ENCODE results near the gene ATRAID.
A peak's percentile ranks its signal among the peaks of the same experiment; 100 is the strongest.
"Not testable (repeated sequence)": the region's sequence is repeated elsewhere in the genome, so short reads cannot be mapped to it uniquely, and the experiment has no call there.

Gene ATRAID

GRCh38 chr2:27211943-27212625, at the start of gene ATRAID, which contains the start of gene SLC5A6:
TSS of gene ATRAID (plus strand) at chr2:27212041. CDS start at chr2:27212369, 328 bp downstream.
TSS of gene SLC5A6 (minus strand) at chr2:27212268. CDS start at chr2:27207650, 4,618 bp downstream.
- DNase-seq = peak; percentile 88 to 91

- no peak for DNase-seq
Observed at GRCh38 chr2:27162151-27163121, 49.4 kb upstream of the ATRAID start.

- DNase-seq = no peak
Observed at GRCh38 chr2:27164960-27165763, 46.7 kb upstream of the ATRAID start.

- no peak for DNase-seq
Observed at GRCh38 chr2:27170581-27171337, 41.1 kb upstream of the ATRAID start.

GRCh38 chr2:27171351-27171848, 40.4 kb upstream of the ATRAID start:
- DNase-seq = no peak

GRCh38 chr2:27174638-27175037, 37.2 kb upstream of the ATRAID start:
- DNase-seq = no peak

GRCh38 chr2:27175330-27175729, 36.5 kb upstream of the ATRAID start:
- DNase-seq = no peak

- not testable (repeated sequence) for DNase-seq
Observed at GRCh38 chr2:27175781-27176180, 36.1 kb upstream of the ATRAID start.

- no peak for DNase-seq
Observed at GRCh38 chr2:27177441-27178351, 34.1 kb upstream of the ATRAID start.

GRCh38 chr2:27178469-27178868, 33.4 kb upstream of the ATRAID start:
- DNase-seq = no peak

GRCh38 chr2:27179344-27180000, 32.4 kb upstream of the ATRAID start:
- DNase-seq = no peak

GRCh38 chr2:27182346-27182745, 29.5 kb upstream of the ATRAID start:
- DNase-seq = no peak

GRCh38 chr2:27184115-27184514, 27.7 kb upstream of the ATRAID start:
- no peak for DNase-seq

GRCh38 chr2:27185331-27186026, 26.4 kb upstream of the ATRAID start:
- no peak for DNase-seq

- no peak for DNase-seq
Observed at GRCh38 chr2:27186613-27187345, 25.1 kb upstream of the ATRAID start.

GRCh38 chr2:27189989-27190388, 21.9 kb upstream of the ATRAID start:
- no peak for DNase-seq

- DNase-seq = peak in 1 of 2 donors; percentile 21
Observed at GRCh38 chr2:27191070-27191829, 20.6 kb upstream of the ATRAID start.

All from stimulated activated CD4-positive, alpha-beta T cell treated with anti-CD3 and anti-CD28 coated beads, Interleukin-2, amount 100 ng/mL, for 24 hours (primary cell).